B cell (primary cell): ENCODE results near the gene NXNL1. TPM values are rescaled to one million over a fixed set of nuclear protein-coding genes. Genes with fewer than 3 reads are reported as not detected.

Experiments
- ATAC-seq: fragments of 200-7000 bp; cut with Tn5 transposase; one replicate; pipeline ENCODE4 v1.10.0; 2021; ENCODE audit warnings: low read depth, mild to moderate bottlenecking, moderate number of reproducible peaks, moderate library complexity
- CTCF ChIA-PET: fragments of 350-600 bp; sonication (Branson Sonifier 250); formaldehyde crosslinking; loops from one replicate; lab custom pipeline; 2021; ENCODE audit warnings: antibody characterized with exemption, inconsistent platforms; lab: Charles Lee
- POLR2A ChIA-PET: fragments of 350-600 bp; sonication (Branson Sonifier 250); formaldehyde crosslinking; loops from one replicate; lab custom pipeline; 2021; ENCODE audit warnings: antibody characterized with exemption; lab: Charles Lee
- DNase-seq: peaks from one replicate; pipeline ENCODE4 v3.0.0; 2013
- H2AFZ ChIP-seq: 2 replicates; pipeline ENCODE4 v1.6.1; 2012; ENCODE audit warnings: mild to moderate bottlenecking, low read depth, low read length; ENCODE audit not compliant: insufficient read depth, poor library complexity, severe bottlenecking
- H3K27ac ChIP-seq, 2 donors: 1 replicate in 1 of 2; 2 replicates in 1 of 2; pipeline ENCODE4 v1.5.1; 2012 to 2013; ENCODE audit warnings: low read length in 2 of 2, mild to moderate bottlenecking in 2 of 2, moderate library complexity in 1 of 2
- H3K27me3 ChIP-seq, 4 experiments: fragments of 200-600 bp in 1 of 4; sonication (generic) in 1 of 4; replicated peaks in 1 of 4; 1 replicate in 2 of 4; 2 replicates in 2 of 4; pipeline versions ENCODE4 v1.6.1 to v1.7.0; 2013 to 2016; ENCODE audit warnings: low read length in 3 of 4, mild to moderate bottlenecking in 2 of 4, mixed read lengths in 1 of 4, moderate library complexity in 1 of 4; ENCODE audit not compliant: insufficient read depth in 4 of 4, control insufficient read depth in 3 of 4; ENCODE audit errors: control extremely low read depth in 1 of 4
- H3K36me3 ChIP-seq, 2 experiments: replicated peaks in 1 of 2; 1 replicate in 1 of 2; 2 replicates in 1 of 2; pipeline versions ENCODE4 v1.6.1 to v1.7.1; 2013; ENCODE audit warnings: low read length in 1 of 2; ENCODE audit not compliant: insufficient read depth in 2 of 2, control insufficient read depth in 1 of 2; ENCODE audit errors: control extremely low read depth in 1 of 2, extremely low read depth in 1 of 2
- H3K4me1 ChIP-seq, 2 donors: fragments of 200-600 bp in 1 of 2; sonication (generic) in 1 of 2; 1 replicate in 1 of 2; 2 replicates in 1 of 2; pipeline versions ENCODE4 v1.5.1 to v1.6.1; 2013 to 2017; ENCODE audit warnings: low read length in 2 of 2; ENCODE audit not compliant: control insufficient read depth in 2 of 2, insufficient read depth in 2 of 2
- H3K4me2 ChIP-seq: replicated peaks from 2 replicates; pipeline ENCODE3; 2012; ENCODE audit warnings: mild to moderate bottlenecking, low read depth, low read length; ENCODE audit not compliant: poor library complexity, severe bottlenecking
- H3K4me3 ChIP-seq, 5 experiments: fragments of 200-600 bp in 1 of 5; sonication (generic) in 1 of 5; 1 replicate in 3 of 5; 2 replicates in 2 of 5; pipeline versions ENCODE4 v1.5.1 to v1.7.0; 2011 to 2016; ENCODE audit warnings: low read length in 4 of 5, mild to moderate bottlenecking in 4 of 5, low read depth in 2 of 5, control low read depth in 1 of 5, moderate library complexity in 1 of 5; ENCODE audit not compliant: insufficient read depth in 1 of 5; ENCODE audit errors: control extremely low read depth in 1 of 5, extremely low read depth in 1 of 5
- H3K79me2 ChIP-seq: fragments of 200-600 bp; sonication (generic); one replicate; pipeline ENCODE4 v1.6.0; 2016; ENCODE audit warnings: low read length; ENCODE audit not compliant: control insufficient read depth, insufficient read depth
- H3K9ac ChIP-seq: fragments of 200-600 bp; sonication (generic); 2 replicates; pipeline ENCODE4 v1.6.1; 2017; ENCODE audit warnings: mild to moderate bottlenecking, low read length, moderate library complexity
- H3K9me3 ChIP-seq, 3 donors: one replicate each; pipeline versions ENCODE4 v1.6.1 to v1.7.1; 2013; ENCODE audit warnings: low read length in 2 of 3; ENCODE audit not compliant: control insufficient read depth in 2 of 3, insufficient read depth in 1 of 3; ENCODE audit errors: control extremely low read depth in 1 of 3
- H4K20me1 ChIP-seq: 2 replicates; pipeline ENCODE4 v1.6.0; 2012; ENCODE audit warnings: mild to moderate bottlenecking, low read length; ENCODE audit not compliant: insufficient read depth, control insufficient read depth, poor library complexity, severe bottlenecking
- H3K27ac Mint-ChIP-seq: one replicate; pipeline ENCODE4 v1.8.0; 2021; ENCODE audit warnings: mixed read lengths
- H3K27me3 Mint-ChIP-seq: one replicate; pipeline ENCODE4 v1.8.0; 2021; ENCODE audit warnings: mixed read lengths
- H3K4me1 Mint-ChIP-seq: one replicate; pipeline ENCODE4 v1.8.0; 2021; ENCODE audit warnings: mixed read lengths
- H3K4me3 Mint-ChIP-seq: one replicate; pipeline ENCODE4 v1.8.0; 2021; ENCODE audit warnings: mixed read lengths
- H3K9me3 Mint-ChIP-seq: one replicate; pipeline ENCODE4 v1.8.0; 2022; ENCODE audit warnings: mixed read lengths; ENCODE audit not compliant: insufficient read depth
- EZH2 ChIP-seq: IDR thresholded peaks from 2 replicates; pipeline ENCODE4 v1.6.1; 2012; ENCODE audit warnings: borderline replicate concordance, low read depth, mild to moderate bottlenecking, moderate library complexity, low read length; ENCODE audit not compliant: insufficient read depth, poor library complexity, severe bottlenecking
- WGBS: methylation state at CpG from one replicate; pipeline ENCODE4 v1.1.5; 2013; ENCODE audit warnings: missing lambda C conversion rate; ENCODE audit not compliant: insufficient coverage; 5-methylcytosine and 5-hydroxymethylcytosine counted together
- intact Hi-C: fragments of 100-400 bp; cut with micrococcal nuclease; formaldehyde crosslinking; loops from one replicate; pipeline ENCODE4 v1.10.0; 2022
- polyA plus RNA-seq: library from polyadenylated mRNA; depleted of rRNA; stranded (reverse); fragments of >200 nt; gene quantifications from 2 replicates; pipeline ENCODE4 v1.2.3, GENCODE V29; 2012
- total RNA-seq, 2 donors: library from RNA; stranded (reverse); fragments of 120-200 nt in 1 of 2; gene quantifications; 1 replicate in 1 of 2; 2 replicates in 1 of 2; pipeline versions ENCODE4 v1.2.3 to v1.2.4, GENCODE V29; 2013 to 2022
- TF ChIP-seq, protein P1 (sequence below): fragments of 200-600 bp; IDR thresholded peaks from one replicate; pipeline ENCODE4 v1.8.0; 2022; ENCODE audit warnings: antibody characterized with exemption, mild to moderate bottlenecking

NXNL1 gene
- total and polyA plus RNA-seq, 2 donors (not counting 1 experiment from before 2014, with no cell fraction given) = not detected

GRCh38 chr19:17415121-17415520 lies 45.6 kb downstream of the NXNL1 start:
- no peak overlapping the region for H2AFZ ChIP-seq
- H3K27me3 Mint-ChIP-seq = no peaks in the 10 kb centered on the region
- peaks cover 11% of the 10 kb centered on the region for H3K4me1 Mint-ChIP-seq
- DNase-seq (no peak), ATAC-seq (no peak)
- H3K4me3 ChIP-seq = no peak overlapping the region
- no peak overlapping the region for H3K27ac ChIP-seq
- ChIA-PET POLR2A (no interaction called here), CTCF (interaction anchor here (1.0 kb wide), 1 partner anchor 12 kb away, joined by 4 read pairs; no protein-coding TSS in a partner anchor)
- H3K79me2 ChIP-seq = peaks cover 13% of the 10 kb centered on the region
- no peaks in the 10 kb centered on the region for H4K20me1 ChIP-seq
- H3K9me3 Mint-ChIP-seq = no peaks in the 10 kb centered on the region
- H3K9ac ChIP-seq = no peak overlapping the region
- no peaks in the 10 kb centered on the region for H3K27me3 ChIP-seq
- H3K9me3 ChIP-seq = no peaks in the 10 kb centered on the region
- H3K4me3 Mint-ChIP-seq = no peak overlapping the region
- no peak overlapping the region for H3K27ac Mint-ChIP-seq
- 98% methylated on average over 4 of the region's 6 CpGs for WGBS
- no peak for TF ChIP-seq EZH2
- TF ChIP-seq, protein P1, sequence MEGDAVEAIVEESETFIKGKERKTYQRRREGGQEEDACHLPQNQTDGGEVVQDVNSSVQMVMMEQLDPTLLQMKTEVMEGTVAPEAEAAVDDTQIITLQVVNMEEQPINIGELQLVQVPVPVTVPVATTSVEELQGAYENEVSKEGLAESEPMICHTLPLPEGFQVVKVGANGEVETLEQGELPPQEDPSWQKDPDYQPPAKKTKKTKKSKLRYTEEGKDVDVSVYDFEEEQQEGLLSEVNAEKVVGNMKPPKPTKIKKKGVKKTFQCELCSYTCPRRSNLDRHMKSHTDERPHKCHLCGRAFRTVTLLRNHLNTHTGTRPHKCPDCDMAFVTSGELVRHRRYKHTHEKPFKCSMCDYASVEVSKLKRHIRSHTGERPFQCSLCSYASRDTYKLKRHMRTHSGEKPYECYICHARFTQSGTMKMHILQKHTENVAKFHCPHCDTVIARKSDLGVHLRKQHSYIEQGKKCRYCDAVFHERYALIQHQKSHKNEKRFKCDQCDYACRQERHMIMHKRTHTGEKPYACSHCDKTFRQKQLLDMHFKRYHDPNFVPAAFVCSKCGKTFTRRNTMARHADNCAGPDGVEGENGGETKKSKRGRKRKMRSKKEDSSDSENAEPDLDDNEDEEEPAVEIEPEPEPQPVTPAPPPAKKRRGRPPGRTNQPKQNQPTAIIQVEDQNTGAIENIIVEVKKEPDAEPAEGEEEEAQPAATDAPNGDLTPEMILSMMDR = no peak
- H3K36me3 ChIP-seq = peaks cover 0 to 22% of the 10 kb centered on the region in 2 experiments
- peaks cover 5 to 8% of the 10 kb centered on the region in 2 donors for H3K4me1 ChIP-seq
- intact Hi-C loops = no loop called here
- H3K4me2 ChIP-seq = no peak overlapping the region

GRCh38 chr19:17414097-17414496 lies 46.6 kb downstream of the NXNL1 start:
- TF ChIP-seq EZH2 = no peak
- TF ChIP-seq, protein P1 = no peak
- no peak overlapping the region for H3K27ac ChIP-seq
- H3K9me3 Mint-ChIP-seq = no peaks in the 10 kb centered on the region
- DNase-seq = no peak
- no peak overlapping the region for H3K9ac ChIP-seq
- WGBS = 96% methylated on average over 8 of the region's 8 CpGs
- no peaks in the 10 kb centered on the region for H3K27me3 ChIP-seq
- no peaks in the 10 kb centered on the region for H3K27me3 Mint-ChIP-seq
- peaks cover 3% of the 10 kb centered on the region for H3K4me1 Mint-ChIP-seq
- H2AFZ ChIP-seq = no peak overlapping the region
- ATAC-seq = no peak
- H4K20me1 ChIP-seq = no peaks in the 10 kb centered on the region
- no peak overlapping the region for H3K27ac Mint-ChIP-seq
- H3K36me3 ChIP-seq = peaks cover 0 to 22% of the 10 kb centered on the region in 2 experiments
- peaks cover 2% of the 10 kb centered on the region in 2 donors for H3K4me1 ChIP-seq
- intact Hi-C loops = no loop called here
- no peak overlapping the region for H3K4me3 ChIP-seq
- no peak overlapping the region for H3K4me2 ChIP-seq
- peaks cover 24% of the 10 kb centered on the region for H3K79me2 ChIP-seq
- H3K4me3 Mint-ChIP-seq = no peak overlapping the region
- H3K9me3 ChIP-seq = no peaks in the 10 kb centered on the region
- ChIA-PET POLR2A (no interaction called here), CTCF (interaction anchor here (2.2 kb wide), 1 partner anchor 28 kb away, joined by 7 read pairs; no protein-coding TSS in a partner anchor)
